ENCODE data around the gene C19orf44.
"Not testable (repeated sequence)": the region's sequence is repeated elsewhere in the genome, so short reads cannot be mapped to it uniquely, and the experiment has no call there.

The C19orf44 gene

DNA sequence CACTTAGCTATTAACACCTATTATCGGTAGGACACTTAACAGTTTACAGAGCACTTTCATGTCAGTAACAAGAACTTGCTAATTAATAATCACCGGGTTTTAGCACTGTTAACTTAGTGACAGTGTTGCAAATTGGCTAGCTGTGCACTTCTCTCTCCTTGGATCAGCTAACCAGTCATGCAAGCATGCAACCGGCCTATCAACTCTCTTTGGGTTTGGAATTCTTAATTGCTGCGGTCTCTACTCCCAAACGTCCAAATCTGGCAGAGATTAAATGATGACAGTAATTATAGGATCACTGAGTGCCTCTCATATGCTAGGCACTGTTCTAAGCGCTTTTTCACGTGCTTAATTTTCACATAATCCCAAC is 25.7 kb upstream of the C19orf44 start:
- no peak for DNase-seq

DNA sequence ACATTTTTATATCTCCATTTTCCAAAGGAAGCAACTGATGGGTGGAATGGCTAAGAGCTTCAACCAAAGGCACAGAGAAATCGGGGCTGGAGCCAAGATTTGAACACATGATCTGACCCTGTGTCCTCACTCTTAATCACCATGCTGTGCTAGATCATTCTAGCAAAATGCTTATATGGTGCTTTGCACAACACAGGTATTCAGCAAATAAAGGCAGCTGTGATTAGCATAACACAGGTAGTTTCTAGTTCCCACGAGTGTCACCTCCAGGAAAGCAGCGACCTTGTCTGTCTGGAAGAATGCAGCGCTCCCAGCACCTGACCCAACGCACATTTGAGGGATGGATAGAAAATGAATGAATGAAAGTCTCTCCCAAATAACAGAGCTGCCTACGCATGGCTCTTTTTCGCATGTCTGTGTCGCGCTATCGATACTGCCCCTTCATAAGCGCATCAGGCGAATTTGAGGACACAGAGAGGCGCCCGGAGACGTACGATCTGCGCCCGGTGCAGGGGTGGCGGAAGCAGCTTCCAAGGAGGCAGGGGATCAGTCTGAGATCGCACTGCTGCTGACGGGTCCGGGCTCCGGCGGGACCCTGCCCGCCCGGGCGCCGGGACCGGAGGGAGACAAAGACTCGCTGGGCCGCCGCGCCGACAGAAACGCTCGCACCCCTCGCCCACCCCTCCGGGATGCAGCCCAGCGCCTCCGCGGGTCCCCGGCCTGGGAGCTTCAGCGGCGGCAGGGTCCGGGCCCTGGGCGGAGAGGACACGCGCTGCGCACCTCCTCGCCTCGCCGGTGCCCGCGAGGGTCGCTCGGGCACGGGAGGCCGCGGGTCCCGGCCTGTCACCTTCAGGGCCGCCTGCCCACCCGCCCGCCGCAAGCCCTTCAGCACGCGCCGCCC is 25.0 kb upstream of the C19orf44 start:
- peak; percentile 35 for DNase-seq

DNA sequence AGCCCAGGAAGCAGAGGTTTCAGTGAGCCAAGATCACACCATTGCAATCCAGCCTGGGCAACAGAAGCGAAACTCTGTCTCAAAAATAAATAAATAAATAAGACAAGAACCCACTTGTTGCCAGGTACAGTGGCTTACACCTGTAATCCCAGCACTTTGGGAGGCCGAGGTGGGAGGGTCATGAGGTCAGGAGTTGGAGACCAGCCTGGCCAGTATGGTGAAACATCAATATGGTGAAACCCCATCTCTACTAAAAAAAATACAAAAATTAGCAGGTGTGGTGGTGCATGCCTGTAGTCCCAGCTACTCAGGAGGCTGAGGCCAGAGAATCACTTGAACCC is 23.7 kb upstream of the C19orf44 start:
- not testable (repeated sequence) for DNase-seq

DNA sequence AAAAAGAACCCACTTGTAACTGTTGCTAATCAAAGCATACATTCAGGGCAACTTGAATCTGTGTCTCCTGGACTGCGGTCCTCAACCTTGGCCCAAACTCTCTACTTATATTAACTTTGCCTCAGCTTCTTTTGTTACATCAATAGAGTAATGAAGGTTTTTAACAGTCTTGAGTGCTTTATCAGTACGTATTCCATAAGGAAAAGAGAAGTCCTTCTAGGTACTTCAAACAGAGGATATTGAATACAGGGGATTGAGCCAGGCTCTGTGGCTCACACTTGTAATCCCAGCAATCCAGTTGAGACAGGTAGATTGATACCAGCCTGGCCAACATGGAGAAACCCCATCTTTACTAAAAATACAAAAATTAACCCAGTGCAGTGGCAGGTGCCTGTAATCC is 23.2 kb upstream of the C19orf44 start:
- no peak for DNase-seq

DNA sequence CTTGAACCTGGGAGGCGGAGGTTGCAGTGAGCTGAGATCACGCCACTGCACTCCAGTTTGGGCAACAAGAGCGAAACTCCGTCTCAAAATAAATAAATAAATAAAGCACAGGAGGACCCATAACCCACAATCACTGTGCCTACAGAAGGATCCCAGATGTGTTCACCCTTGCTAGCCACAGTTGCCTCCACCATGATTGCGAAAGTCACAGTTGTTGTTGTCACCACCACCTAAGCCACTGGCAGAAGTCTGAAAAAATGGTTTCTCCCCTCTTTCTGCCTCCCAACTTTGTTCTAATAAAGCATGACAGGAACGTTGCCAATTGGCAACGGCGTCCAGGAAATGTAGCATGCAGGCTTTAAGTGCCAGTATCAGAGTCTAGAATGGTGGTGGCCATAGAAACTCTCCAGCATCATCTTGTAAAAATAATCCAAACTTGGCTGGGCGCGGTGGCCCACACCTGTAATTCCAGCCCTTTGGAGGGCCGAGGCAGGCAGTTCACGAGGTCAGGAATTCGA is 22.3 kb upstream of the C19orf44 start:
- no peak for DNase-seq

DNA sequence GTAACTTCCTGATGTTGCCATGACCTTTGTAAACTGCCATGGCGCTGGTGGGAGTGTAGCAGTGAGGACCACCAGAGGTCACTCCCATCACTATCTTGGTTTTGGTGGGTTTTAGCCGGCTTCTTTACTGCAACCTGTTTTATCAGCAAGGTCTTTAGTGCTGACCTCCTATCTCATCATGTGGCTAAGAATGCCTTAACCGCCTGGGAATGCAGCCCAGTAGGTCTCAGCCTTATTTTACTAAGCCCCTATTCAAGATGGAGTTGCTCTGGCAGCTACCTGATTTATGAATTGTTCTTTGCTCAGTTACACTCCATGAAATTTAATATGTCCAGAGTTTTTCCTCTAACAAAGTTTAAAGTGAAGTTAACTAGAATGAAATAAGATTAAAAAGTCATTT is 19.8 kb upstream of the C19orf44 start:
- no peak for DNase-seq

DNA sequence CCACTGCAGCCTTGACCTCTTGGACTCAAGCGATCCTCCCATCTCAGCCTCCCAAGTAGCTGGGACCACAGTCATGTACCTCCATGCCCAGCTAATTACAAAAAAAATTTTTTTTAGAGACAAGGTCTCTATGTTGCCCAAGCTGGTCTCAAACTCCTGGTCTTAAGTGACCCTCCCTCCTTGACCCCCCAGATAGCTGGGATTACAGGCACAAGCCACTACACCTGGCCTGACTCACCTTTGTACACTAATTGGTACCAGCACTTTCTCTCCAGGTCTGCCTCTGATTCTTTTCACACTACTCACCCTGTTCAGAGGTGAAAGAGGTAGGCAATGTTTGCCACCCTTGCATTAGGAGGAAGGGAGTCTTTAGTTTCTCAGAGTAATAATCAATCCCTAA is 18.9 kb upstream of the C19orf44 start:
- DNase-seq, result no peak

DNA sequence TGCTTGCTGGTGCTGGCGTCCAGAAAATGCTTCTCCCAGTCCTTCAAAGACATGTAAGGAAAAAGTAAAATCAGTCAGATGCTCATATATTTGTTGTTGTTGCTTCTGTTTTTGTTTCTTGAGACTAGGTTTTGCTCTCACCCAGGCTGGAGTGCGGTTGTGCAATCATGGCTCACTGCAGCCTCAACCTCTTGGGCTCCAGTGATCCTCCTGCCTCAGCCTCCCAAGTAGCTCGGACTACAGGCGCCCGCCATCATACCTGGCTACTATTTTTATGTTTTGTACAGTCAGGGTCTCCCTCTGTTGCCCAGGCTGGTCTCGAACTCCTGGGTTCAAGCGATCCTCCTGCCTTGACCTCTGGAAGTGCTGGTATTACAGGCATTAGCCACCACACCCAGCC is 13.4 kb upstream of the C19orf44 start:
- DNase-seq, result no peak

DNA sequence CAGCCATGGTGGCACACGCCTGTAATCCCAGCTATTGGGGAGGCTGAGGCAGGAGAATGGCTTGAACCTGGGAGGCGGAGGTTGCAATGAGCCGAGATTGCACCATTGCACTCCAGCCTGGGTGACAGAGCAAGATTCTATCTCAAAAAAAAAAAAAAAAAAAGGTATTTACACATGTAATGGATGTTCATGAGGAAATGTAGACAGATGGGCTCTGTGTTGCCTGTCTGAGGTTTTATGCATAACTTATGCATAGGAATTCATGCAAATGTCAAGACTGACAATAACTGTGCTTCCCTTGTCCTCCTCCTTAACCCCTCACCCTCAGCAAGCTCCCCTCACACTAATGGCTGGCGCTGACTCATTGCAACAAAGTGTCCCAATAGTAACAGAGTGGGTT is 9.7 kb upstream of the C19orf44 start:
- DNase-seq, result not testable (repeated sequence)

DNA sequence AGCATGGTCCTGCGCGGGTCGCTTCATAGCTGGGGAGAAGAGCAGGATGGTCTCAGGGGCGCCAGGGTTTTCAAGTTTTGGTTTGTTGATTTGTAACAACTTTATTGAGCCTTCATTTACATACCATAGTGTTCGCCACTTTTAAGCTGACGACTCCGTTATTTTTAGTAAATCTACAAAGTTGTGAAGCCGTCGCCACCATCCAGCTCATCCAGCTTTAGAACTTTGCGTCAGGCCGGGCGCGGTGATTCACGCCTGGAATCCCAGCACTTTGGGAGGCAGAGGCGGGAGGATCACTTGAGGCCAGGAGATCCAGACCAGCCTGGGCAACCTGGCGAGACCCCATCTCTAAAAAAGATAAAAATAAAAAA is 404 bp downstream of the C19orf44 start:
- no peak for DNase-seq

DNA sequence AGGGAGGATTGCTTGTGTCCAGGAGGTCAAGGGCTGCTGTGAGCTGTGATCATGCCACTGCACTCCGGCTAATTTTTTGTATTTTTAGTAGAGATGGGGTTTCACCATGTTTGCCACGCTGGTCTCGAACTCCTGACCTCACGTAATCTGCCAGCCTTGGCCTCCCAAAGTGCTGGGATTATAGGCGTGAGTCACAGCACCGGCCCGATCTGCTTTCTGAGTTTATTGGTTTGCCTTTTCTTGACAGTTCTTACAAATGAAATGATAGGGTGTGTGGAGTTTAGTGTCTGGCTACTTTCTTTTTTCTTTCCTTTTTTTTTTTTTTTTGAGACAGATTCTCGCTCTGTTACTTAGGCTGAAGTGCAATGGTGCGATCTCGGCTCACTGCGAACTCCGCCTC is 848 bp downstream of the C19orf44 start:
- no peak for DNase-seq

DNA sequence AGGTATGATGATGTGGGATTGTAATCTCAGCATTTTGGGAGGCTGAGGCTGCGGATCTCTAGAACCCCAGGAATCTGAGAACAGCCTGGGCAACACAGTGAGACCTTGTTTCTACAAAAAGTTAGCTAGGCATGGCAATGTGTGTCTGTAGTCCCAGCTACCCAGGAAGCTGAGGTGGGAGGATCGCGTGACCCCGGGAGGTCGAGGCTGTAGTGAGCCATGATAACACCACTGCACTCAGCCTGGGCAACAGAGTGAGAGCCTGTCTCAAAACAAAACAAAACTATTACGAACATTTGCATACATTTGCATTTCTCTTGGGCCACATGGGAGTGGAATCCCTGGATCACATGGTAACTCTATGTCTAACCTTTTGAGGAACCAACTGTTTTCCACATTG is 1.6 kb downstream of the C19orf44 start:
- no peak for DNase-seq

DNA sequence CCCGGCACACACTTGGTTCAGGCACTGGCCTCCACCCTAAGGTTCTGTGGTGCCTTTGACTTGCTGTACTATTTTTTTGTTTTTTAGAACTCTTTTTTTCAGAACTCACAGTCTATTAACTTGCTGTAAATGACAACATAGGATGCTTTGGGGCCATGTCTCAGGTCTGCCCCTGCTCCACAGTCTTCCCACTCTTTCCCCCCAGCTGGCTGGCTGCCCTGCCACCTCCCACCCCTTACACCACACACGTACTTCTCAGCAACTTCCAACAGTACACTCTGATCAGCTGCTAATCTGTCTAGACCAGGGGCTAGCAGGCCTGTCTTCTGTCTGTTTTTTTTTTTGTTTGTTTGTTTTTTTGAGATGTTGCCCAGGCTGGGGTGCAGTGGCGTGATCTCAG is 8.1 kb downstream of the C19orf44 start:
- no peak for DNase-seq

DNA sequence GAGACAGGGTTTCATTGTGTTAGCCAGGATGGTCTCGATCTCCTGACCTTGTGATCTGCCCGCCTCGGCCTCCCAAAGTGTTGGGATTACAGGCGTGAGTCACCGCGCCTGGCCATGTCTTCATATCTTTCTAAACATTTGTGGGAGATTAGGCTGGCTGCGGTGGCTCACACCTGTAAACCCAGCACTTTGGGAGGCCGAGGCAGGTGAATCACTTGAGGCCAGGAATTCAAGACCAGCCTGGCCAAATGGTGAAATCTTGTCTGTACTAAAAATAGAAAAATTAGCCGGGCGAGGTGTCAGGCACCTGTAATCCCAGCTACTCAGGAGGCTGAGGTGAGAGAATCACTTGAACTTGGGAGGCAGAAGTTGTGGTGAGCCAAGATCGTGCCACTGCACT is 10.0 kb downstream of the C19orf44 start:
- not testable (repeated sequence) for DNase-seq

DNA sequence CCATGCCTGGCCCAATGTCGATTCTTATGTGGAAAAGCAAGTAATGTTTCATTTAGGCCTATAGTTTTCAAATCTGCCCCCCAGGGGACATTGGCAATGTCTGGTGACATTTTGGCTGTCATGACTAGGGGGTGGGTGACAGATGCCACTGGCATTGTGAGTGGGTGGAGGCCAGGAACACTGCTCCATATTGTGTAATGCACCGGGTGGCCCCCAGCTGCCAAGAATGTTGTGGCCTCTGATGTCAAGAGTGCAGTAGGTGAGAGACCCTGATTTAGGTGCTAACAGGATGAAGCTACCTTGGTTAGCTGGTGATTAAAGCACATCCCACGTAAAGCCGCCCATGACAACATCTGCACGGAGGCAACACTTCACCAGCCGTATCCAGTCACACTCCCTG is 10.8 kb downstream of the C19orf44 start:
- DNase-seq, result no peak

DNA sequence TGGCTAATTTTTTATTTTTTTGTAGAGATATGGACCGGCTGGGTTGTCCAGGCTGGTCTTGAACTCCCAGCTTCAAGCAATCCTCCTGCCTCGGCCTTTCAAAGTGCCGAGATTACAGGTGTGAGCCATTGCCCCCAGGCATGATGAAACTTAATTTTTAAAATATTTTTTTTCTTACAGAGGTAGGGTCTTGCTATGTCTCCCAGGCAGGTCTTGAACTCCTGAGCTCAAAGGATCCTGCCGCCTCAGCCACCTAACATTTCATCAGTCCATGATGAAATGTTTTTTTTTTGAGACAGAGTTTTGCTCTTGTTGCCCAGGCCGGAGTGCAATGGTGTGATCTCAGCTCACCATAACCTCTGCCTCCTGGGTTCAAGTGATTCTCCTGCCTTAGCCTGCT is 12.4 kb downstream of the C19orf44 start:
- no peak for DNase-seq

DNA sequence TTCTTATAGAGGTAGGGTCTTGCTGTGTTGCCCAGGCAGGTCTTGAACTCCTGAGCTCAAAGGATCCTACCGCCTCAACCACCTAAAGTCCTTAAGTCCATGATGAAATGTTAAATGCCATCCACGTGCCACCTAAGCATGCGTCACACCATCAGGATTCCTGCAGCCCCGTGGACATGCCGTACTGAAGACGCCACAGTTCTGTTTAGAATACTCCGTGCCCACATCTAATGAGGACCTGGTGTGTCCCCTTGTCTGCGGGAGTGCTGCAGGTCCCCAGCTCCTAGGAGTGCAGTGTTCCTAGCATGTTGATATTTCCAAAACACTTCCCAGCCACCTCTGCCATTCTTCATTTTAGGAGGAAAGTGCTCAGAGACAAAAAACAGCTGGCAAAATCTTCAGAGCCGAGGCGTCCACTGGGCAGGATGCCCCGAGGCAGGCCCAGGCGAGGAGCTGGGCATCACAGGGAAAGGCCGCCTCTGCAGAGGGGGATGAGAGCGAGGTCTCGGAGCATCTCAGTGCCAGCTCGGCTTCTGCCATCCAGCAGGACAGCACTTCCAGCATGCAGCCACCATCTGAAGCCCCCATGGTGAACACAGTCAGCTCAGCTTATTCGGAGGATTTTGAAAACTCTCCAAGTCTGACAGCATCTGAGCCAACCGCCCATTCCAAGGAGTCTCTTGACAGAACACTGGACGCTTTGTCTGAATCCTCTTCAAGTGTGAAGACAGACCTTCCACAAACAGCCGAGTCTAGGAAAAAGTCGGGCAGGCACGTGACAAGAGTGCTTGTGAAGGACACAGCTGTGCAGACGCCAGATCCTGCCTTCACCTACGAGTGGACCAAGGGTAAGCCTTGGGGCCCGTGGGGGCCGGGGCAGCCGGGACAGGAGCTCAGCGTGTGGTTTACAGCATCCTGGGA is 13.2 kb downstream of the C19orf44 start:
- DNase-seq, result no peak

DNA sequence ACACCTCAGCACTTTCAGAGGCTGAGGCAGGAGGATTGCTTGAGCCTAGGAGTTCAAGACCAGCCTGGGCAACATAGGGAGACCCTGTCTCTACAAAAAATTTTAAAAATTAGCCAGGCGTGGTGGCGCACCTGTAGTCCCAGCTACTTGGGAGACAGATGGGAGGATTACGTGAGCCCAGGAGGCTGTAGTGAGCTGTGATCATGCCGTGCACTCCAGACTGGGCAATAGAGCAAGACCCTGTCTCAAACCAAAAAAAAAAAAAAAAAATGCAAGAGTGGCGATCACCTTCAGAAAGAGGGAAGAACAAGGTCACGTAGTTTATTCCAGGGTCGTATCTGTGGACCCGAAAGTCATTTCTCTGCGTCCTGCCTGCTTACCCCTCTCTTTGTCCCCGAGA is 16.4 kb downstream of the C19orf44 start:
- DNase-seq, result not testable (repeated sequence)

DNA sequence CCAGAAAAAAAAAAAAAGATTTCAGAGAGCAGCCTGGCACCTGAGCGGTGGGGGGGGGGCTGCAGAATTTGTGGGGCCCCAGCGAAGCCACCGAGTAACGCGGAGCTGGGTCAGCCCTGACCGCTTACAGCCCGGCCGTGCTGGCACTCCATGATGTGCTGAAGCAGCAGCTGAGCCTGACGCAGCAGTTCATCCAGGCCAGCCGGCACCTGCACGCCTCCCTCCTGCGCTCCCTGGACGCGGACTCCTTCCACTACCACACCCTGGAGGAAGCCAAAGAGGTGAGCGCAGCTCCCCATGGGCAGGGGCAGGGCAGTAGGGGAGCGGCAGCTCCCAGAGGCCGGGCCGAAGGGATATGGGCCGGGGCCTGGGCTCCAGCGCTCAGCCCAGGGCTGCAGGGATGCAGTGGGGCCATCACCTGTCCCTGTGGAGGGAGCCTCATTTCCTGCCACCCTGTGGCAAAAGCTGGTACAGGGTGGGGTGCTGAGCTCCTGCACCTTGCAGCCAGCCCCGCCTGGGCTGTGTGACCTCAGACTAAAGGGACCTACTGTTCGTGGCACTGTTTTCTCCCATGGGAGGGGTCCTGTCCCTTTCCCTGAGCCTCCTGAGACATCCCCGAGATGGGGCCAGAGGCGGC is 18.3 kb downstream of the C19orf44 start:
- no peak for DNase-seq

DNA sequence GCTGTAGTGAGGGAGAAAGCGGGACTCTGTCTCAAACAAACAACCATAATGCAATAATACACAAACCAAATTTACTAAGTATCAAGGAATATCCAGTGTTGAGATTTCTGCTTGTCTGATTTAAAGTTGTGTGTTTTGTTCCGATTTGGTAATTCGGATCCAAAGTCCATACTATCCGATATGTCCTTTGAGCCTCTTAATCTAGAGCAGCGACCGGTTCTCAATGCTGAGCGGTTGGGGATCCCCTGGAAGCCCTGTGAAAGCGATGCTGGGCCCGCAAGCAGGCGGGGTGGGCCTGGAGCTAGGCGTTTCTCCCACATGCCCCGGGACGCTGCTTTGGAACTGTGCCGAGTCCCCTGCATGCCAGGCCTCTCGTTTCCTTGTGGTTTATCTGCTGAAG is 20.2 kb downstream of the C19orf44 start:
- DNase-seq, result no peak

DNA sequence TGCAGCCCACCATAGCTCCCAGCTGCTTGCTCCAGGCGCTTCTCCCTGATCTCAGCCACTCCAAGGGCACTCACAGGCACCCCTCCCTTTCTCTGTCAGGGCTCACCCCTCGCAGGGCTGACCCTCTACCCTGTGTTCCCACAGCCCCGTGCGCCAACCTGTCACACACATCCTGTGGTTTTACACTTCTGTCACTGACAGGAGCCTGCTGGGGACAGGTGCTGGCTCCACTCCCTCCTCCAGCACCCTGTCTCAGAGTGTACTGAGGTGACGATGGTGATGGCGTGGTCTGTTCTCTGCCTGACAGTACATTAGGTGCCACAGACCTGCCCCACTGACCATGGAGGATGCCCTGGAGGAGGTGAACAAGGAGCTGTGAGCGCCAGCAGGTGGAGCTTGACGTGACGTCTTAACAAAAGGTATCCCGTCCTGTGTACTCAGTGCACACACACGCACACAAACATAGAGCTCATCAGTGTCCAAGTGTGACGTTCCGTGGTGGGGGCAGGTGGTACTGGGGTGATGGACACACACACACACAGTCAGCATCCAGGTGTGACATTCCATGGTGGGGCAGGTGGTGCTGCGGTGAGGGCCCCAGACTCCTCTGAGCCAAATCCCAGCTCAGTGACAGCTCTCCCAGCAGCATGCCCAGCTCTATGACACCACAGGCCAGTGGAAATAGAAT is 20.9 kb downstream of the C19orf44 start:
- DNase-seq, result no peak

DNA sequence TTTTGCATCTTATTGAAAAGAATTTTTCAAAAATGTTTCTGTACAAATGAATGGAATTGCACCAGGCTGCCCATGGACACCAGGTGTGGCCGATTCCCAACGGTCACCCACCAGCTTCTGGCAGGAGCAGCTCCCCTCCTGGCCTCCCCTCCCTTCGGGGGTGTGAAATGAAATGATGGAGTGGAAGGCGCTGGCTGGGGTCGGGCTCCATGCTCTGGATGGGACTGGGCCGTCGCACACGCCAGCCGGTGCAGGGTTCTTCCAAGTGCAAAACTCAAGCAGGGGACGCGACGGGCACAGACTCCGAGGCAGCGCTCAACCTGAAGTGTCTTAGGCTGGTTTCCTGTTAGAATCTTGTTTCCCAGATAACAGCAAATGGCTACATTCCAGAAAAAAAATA is 21.9 kb downstream of the C19orf44 start:
- DNase-seq, result no peak

All from inflammatory macrophage treated with lipopolysaccharide for 4 hours (primary cell).